NOMO-1 (cell line): Measurements from ENCODE around the gene MZB1.

Source experiments
- DNase-seq, 2 experiments: peaks; one replicate each; lab custom pipeline; 2025; ENCODE audit not compliant: unreplicated experiment in 2 of 2; lab: John Stamatoyannopoulos, UW

MZB1 gene, protein sequence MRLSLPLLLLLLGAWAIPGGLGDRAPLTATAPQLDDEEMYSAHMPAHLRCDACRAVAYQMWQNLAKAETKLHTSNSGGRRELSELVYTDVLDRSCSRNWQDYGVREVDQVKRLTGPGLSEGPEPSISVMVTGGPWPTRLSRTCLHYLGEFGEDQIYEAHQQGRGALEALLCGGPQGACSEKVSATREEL

DNA sequence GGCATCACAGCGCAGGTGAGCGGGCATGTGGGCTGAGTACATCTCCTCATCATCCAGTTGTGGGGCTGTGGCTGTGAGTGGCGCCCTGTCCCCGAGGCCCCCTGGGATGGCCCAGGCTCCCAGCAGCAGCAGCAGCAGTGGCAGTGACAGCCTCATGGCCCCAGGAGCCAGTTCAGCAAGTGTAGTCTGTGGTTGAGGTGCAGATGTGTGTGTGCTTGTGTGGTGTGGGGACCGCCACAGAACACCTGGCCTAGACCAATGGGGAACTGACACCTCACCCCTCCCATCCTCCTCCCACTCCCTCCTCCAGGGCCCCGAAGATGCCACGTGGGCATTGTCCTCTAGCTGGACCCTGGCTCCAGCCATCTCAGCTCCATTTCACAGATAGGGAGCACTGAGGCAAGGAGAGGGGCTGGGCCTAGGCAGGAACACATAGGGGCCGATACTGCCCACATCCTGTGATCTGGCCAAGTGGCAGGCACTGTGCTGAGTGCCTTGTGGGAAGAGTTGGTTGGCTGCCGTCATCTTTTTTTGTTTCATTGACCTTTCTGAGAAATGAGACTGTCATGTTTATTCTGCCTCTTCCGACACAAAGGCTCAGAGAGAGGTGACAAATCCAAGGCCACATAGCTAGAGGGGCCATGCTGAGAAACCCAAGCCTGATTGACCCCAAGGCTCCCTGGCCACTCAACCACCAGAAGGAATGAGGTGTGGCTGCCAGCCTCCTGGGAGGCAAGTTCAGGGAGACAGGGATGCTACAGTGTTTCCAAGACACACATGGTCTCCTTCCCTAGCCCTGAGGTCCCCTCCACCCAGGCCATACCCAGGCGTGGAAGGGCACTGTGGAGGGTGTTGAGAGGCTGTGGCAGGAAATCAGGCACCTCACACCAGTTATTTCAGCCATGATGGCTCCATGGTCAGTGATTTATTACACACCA lies at the start of gene MZB1:
TSS of gene MZB1 (minus strand) at position 213 of the 938 bp plus-strand sequence. CDS start at position 156, 57 bp downstream.
- DNase-seq: no peak

DNA sequence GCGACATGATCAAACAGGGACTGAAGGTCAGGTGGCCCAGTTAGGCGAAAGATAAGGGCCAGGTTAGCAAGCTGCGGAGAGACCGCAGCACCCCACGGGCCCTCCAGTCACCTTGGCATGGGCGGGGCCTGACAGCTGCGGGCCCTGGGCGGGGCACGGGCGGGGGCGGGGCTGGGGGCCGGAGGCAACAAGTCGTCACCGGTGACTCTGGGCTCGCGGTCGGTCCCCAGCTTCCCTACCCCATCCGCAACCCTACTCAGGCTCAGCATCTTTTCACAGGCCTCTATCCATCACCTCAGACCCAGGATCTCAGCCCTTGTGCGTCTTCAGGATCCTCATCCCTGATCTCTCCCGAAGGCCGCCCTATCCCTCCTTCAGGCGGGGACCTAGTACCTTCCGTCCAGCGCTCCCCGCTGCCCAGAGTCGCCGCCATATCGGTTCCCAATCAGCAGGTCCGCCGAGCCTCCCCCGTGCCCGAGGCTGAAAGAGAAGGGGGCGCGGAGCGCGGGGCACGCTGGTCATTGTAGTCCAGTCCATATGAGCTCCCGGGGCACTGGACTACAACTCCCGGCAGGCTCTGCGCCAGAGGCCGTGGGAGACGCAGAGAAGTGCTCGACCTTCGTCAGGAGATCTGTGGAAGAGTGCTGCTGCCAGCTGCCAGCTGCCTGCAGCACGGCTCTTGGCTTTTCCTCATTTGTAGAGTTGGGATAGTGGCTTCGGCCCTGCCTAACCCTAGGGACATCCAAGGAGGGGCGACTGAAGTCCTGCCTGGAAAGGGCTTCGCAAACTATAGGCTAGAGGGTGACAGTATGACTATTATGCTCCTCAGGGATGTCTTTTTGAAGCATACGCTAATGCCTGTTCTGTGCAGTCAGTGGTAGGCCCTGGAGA lies 49.5 kb upstream of the MZB1 start, which contains the start of gene DNAJC18:
TSS of gene DNAJC18 (minus strand) at position 513 of the 891 bp plus-strand sequence. CDS start at position 433, 80 bp downstream.
- DNase-seq: peak; percentile 64 to 83

DNA sequence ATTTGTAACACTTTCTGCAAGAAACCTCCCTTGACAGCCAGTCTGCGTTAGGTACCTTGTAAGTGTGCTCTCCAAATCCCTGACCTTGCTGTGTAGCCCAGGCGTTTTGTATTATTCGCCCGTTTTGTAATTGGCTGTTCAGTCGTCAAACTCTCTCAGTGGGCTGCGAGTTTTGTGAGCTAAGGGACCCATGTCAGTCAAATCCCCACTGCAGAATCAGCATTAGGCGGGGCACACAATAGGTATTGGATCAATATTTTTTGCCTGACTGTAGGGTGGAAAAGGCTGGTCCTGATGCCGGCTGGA lies 48.9 kb upstream of the MZB1 start:
- DNase-seq: no peak

DNA sequence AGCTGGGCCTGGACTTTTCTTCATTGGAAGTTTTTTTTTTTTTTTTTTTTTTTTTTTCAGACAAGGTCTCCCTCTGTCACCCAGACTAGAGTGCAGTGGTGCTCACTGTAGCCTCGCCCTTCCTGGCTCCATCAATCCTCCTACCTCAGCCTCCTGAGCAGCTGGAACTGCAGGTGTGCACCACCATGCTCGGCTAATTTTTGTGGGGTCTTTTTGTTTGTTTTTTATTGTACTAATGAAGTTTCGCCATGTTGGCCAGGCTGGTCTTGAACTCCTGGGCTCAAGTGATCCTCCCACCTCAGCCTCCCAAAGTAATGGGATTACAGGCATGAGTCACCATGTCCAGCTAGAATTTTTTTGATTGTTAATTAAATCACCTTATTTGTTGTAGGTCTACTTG lies 46.0 kb upstream of the MZB1 start:
- no peak for DNase-seq

DNA sequence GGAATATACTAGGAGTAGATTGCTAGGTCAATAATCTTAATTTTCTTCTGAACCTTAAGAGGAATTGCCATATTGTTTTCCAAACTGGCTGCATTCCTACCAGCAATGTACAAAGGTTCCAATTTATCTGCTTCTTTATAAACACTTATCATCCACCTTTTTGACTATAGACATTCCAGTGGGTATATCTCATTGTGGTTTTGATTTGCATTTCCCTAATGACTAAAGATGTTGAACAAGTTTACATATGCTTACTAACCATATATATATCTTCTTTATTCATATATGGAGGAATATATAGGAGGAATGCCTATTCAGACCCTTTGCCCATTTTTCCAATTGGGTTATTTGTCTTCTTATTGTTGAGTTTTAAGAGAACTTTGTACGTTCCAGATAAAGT lies 42.0 kb upstream of the MZB1 start:
- DNase-seq: no peak

DNA sequence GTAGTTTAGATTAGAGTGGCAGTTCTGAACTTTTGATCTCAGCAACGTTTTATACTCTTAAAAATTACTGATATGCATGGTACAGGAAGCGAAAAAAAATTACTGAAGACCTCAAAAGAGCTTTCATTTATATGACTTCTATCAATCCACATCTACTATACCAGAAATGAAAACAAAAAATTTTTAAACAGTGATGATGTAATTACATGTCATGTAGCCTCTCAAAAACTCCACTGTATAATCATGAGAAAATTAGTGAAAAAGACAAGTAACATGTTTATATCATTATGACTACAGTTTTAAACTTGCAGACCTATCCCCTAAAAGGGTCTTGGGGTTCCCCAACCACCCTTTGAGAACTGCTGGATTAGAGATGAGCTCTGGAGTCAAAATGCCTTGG lies 40.3 kb upstream of the MZB1 start:
- no peak for DNase-seq

DNA sequence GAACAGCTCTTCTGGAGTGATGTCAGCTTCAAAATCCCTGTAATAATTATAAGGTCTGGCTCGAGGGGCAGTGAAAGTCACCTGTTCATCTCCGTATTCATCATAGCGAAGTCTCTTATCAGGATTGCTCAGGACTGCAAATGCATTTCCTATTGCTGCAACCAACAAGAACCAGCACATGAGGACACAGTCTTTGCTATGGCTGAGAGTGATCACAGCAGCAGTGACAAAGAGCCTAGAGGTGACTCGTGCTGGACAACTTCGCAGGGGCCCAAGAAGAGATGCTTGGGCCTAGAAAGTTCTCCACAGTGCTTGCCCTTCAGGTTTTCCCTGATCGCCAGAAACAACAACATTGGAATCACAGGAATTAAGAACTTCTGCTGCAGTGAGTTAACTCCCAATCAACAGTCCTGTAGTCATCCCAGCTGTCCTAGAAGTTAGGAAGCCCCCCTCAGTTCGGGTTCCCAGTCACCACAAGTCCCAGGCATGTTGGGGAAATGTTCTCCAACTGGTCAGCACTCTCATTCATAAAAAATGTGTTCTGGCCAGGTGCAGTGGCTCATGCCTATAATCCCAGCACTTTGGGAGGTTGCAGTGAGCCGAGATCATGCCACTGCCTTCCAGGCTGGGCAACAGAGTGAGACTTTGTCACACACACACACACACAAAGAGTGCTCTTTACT lies 36.6 kb upstream of the MZB1 start:
- no peak for DNase-seq

DNA sequence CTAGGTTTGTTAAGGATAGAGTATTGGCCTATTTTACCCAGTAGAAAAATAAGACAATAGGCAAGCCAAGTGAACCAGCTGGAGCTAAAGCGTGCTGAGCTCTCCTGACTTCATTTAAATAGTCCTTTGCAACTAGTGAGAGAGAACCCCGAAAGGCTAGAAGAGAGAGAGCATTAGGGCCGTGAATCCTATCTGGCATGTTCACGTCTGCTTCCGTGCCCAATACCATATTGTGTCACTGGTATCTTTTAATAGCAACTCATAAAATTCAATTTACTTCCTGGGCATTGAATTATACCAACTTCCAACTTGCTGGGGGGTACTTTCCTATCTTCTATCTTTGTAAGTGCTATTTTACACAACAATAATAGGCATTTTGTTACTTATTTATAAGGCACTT lies 35.8 kb upstream of the MZB1 start:
- DNase-seq: no peak

DNA sequence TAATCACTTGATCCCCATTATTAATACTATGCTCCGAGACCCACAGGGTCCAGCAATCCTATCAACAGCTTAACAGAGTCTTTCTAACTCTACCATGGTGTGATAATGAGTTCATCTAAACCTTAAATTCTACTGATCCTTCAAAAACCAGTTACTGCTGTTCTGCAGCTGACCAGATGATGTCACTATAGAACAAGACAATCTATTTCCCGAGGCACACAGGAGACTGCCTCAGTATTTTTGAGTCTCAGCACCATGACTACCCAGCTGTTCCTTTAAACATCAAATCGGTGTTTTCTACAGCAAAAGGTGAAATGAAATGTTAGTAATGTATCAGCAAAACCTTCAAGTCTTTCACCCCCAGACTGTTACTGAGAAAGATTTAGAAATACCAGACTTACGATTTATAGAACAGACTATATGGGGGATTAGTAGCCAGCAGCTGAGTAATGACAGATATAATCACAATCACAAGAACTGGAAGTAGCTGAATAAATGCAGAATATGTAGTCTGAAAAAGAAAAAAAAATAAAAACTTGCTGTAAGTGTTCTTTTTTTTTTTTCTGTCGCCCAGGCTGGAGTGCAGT lies 32.7 kb upstream of the MZB1 start:
- peak; percentile 46 to 81 for DNase-seq

DNA sequence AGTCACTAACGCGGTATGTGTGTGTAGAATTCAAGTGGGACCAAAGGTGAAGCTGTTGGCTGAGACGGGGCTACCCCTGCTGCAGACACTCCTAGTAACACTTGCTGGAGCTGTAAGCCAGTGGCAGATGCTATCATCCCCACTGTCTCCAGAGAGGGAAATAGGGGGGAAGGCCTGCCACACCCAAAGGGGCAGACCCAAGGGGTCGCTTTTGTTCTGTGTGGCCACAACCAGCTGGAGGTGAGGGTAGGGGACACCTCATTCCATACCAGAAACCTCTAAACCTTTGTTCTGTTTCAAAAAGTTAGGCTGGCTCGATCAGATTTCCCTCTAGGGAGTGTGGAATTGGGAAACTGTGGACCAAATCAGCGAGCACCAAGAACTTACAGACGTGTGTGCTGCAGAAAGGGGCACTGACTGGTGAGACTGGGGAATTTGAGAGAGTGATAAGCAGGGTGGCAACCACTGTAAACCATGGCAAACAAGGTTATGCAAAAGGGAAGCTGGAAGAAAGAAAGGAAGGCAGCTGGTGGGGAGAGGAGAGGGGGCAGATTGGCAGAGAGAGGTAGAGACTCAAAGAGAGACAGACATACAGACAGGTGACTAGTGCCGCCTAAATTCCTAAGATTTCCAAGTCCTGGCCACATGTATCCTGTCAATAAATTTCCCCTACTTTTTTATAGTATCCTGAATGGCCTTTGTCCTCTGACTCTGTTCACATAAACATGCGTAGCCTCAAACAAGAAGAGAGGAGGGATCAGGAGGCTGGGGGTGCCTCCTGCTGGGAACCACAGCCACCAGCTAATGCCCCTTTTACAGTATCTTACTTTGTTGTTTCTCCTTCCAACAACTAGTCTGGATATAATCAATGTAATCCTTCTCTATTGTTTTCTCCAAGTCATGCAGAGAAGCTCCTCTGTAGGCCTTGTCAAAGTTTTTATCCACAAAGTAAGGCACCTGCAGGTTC lies 29.8 kb upstream of the MZB1 start:
- no peak for DNase-seq

DNA sequence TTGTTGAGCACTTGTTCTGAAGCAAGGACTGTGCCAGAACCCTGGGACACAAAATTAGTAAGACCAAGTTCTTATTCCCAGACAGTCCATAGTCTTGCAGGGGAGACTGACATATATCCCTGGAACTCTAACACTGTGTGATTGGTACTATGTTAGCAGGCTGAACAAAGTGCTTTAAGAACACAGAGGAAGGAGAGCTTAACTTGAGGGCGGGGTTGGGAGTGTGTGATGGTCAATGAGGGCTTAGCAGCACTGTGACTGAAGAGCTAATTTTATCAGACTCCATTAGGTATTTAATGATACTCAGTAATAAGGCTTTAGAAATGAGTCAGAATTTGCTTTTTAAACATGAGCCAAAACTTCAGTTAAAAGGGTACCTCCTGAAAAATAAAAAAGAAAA lies 29.1 kb upstream of the MZB1 start:
- no peak for DNase-seq

DNA sequence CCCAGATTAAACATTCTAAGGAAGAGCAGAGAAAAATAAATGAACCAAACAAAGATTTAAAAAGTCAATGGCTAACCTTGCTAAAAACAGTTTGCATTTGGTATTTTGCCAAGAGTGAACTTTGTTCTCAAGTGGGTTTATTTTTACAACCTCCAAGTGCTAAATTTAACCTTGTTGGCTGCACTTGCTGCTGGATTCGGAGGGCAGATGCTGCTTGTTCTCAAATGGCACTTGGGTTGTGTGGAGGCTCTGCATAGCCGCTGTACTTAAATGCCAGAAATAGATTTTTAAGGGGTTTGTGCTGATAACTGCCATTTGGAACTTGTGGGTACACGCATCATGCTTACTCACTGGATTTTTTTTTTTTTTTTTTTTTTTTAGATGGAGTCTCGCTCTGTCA lies 27.5 kb upstream of the MZB1 start:
- peak in 1 of 2 experiments; percentile 5 for DNase-seq

DNA sequence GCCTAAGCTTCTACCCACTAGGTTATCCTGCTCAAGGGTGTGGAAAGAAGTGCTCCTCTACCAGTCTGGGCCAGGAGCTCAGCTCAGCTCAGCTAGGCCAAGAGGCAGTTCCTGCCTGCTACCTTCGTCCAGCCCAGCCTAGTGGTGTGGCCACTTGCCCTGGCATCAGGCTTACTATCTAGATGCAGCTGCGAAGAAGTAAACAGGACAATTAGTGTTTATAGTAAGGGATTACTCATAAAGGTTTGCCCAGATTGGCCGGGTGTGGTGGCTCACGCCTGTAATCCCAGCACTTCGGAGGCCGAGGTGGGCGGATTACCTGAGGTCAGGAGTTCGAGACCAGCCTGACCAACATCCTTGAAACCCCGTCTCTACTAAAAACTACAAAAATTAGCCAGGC lies 26.9 kb upstream of the MZB1 start:
- DNase-seq: no peak

DNA sequence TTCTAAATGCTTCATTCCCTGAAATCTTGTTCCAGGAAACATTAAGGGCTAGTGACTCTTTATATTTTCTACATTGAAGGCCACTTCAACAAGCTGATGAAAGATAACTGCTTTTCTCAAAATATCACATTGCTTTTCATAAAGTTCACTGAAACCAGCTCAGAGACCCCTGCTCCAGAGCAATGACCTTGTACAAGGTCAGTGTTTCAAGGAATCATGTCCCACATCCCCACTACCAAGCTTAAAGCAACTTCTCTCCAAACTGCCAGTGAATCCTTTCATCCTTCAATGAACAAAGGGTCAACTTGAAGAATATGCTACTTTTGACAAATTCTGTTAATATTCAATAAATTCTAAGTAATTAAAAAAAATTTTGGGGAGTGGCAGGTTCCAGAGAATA lies 26.2 kb upstream of the MZB1 start:
- no peak for DNase-seq

DNA sequence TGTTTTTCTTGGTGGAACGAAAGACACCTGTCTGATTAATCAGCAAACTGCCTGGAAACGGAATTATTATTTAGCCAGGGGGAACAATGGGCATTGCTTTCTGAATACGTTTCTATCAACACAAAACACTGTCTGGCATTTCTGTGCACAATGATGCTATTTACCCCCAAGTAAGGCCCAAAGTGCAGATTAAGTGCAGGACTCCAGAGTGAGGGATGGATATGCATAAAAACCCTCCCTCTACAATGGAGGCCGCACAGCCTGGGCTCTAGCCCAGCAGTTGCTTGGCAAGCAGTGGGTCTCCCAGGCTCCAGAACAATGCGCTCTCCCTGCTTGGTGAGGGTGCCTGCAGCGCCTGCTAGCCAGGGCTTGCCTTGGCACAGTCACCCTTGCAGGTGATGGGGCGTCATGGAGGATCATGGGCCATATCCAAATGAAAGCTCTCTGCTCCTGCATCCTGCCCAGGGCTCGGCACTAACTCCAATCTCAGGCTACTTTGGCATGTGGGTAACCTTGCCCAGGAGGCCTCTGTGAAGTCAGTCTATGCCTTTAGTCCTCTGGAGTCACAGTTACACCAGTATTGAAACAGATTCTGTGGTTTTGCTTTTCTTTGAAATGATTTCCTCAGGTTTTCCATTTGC lies 25.6 kb upstream of the MZB1 start:
- no peak for DNase-seq

DNA sequence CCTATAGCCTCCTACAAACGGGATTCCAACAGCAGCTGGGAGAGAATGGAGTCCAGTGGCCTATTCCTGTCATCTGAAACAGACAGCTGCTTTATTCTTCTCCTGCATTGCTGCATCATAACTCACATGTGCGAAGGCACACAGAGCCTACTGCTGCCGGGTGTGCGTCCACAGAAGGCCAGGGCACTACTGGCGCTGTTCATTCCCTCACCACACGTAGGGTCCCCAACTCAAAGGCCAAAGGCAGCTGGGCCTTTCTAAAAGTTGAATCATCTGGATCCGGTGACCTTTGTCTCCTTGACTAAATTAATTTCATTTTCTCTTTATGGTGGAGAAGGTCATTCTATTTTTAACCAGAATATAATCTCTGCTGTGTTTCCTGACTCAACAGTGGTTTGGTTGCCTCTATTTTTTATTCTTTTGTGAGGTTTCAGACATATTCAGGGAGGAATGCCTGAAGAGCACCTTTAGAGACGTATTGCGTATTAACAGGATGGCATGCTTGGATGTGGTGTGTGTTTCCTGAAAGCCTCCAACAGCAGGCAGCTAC lies 24.9 kb upstream of the MZB1 start:
- DNase-seq: no peak

DNA sequence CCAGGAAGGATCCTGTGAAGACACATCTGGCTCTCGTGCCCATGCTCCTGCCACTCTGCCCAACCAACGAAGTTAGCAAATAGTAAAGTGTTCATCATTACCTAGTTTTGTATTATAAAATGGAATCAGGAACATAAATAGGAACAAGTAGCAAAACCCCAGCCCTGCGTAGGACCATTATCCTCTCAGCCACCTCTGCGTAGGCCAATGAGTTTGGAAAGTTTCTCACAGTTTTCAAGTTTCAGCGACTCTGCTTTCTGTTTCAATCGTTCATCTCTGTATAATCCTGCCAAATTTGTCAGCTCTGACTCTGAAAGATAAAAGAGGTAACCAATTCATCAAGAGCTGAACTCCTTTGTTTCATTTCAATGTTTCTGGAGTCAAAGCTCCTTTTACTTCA lies 24.2 kb upstream of the MZB1 start:
- DNase-seq: no peak

DNA sequence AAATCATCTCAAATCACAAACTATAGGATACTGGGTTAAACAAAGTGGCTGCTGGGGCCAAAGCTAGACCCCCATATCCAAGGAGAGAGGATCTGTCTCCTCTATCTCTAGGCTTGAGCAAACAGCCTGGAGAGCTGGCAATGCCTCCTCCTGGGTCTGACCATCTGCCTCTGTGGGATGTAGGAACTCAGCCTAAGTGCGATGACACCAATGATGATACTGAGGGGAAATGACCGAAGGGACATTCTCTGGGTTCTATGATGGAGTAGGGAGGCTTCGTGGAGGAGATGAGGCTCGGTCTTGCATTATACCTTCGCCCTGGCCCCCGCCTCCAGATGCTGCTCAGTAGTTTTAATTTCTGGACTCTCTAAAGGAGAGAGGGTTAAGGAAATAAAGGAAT lies 23.4 kb upstream of the MZB1 start:
- no peak for DNase-seq
